SK-N-SH (cell line): ENCODE results near the gene MLC1. TPM values are rescaled to one million over a fixed set of nuclear protein-coding genes. Genes with fewer than 3 reads are reported as not detected.

Experiments used
- CTCF ChIA-PET: fragments of 300-600, 350-600 bp; formaldehyde crosslinking; extraction: SDS; loops from one replicate; lab custom pipeline; 2021; lab: Yijun Ruan, JAX
- POLR2A ChIA-PET: fragments of 350-600 bp; sonication (Branson Sonifier 250); formaldehyde crosslinking; extraction: SDS; loops from one replicate; lab custom pipeline; 2020; ENCODE audit warnings: antibody characterized with exemption, inconsistent platforms; lab: Yijun Ruan, JAX
- DNase-seq: peaks from one replicate; pipeline ENCODE4 v3.0.0; 2012
- H2AFZ ChIP-seq: fragments of 200-600 bp; sonication (generic); 2 replicates; pipeline ENCODE4 v1.8.1; 2016; ENCODE audit warnings: antibody characterized with exemption, mild to moderate bottlenecking, low read depth
- H3F3A ChIP-seq: fragments of 200-600 bp; sonication (generic); replicated peaks from 2 replicates; pipeline ENCODE3; 2016; ENCODE audit warnings: antibody characterized with exemption, mild to moderate bottlenecking; ENCODE audit not compliant: insufficient read depth
- H3K27ac ChIP-seq, 2 experiments: fragments of 200-500 bp in 1 of 2; fragments of 200-600 bp in 1 of 2; sonication (Bioruptor generic) in 1 of 2; sonication (generic), shearing (Covaris generic) in 1 of 2; 2 replicates each; pipeline versions ENCODE4 v1.5.1 to v1.6.1; 2014 to 2016; ENCODE audit warnings: low read depth in 2 of 2, inconsistent platforms in 1 of 2, low read length in 1 of 2, mild to moderate bottlenecking in 1 of 2, mixed read lengths in 1 of 2
- H3K27me3 ChIP-seq: fragments of 200-600 bp; sonication (generic), shearing (Covaris generic); 2 replicates; pipeline ENCODE4 v1.6.1; 2016; ENCODE audit warnings: mixed run types; ENCODE audit not compliant: insufficient read depth
- H3K36me3 ChIP-seq, 2 experiments: fragments of 200-500 bp in 1 of 2; fragments of 200-600 bp in 1 of 2; sonication (Bioruptor generic) in 1 of 2; sonication (generic) in 1 of 2; replicated peaks in 1 of 2; 2 replicates each; pipeline versions ENCODE3 to v1.5.1; 2014 to 2016; ENCODE audit warnings: low read length in 1 of 2, mild to moderate bottlenecking in 1 of 2; ENCODE audit not compliant: insufficient read depth in 2 of 2, control insufficient read depth in 1 of 2
- H3K4me1 ChIP-seq, 2 experiments: fragments of 200-500 bp in 1 of 2; fragments of 200-600 bp in 1 of 2; sonication (Bioruptor generic) in 1 of 2; sonication (generic), shearing (Covaris generic) in 1 of 2; 2 replicates each; pipeline versions ENCODE4 v1.5.1 to v1.6.1; 2014 to 2016; ENCODE audit warnings: low read depth in 1 of 2, low read length in 1 of 2, mixed run types in 1 of 2; ENCODE audit not compliant: insufficient read depth in 2 of 2, control insufficient read depth in 1 of 2
- H3K4me2 ChIP-seq: fragments of 200-600 bp; sonication (generic), shearing (Covaris generic); 2 replicates; pipeline ENCODE4 v1.6.1; 2017; ENCODE audit warnings: mixed run types
- H3K4me3 ChIP-seq, 2 experiments: fragments of 200-500 bp in 1 of 2; fragments of 200-600 bp in 1 of 2; sonication (Bioruptor generic) in 1 of 2; sonication (generic), shearing (Covaris generic) in 1 of 2; 2 replicates each; pipeline versions ENCODE4 v1.5.1 to v1.8.1; 2014 to 2016; ENCODE audit warnings: low read depth in 2 of 2, inconsistent platforms in 1 of 2, low read length in 1 of 2, mild to moderate bottlenecking in 1 of 2, mixed read lengths in 1 of 2, moderate library complexity in 1 of 2
- H3K79me2 ChIP-seq: fragments of 200-600 bp; sonication (generic); 2 replicates; pipeline ENCODE4 v1.8.1; 2017; ENCODE audit warnings: mild to moderate bottlenecking; ENCODE audit not compliant: insufficient read depth
- H3K9ac ChIP-seq: fragments of 200-600 bp; sonication (generic); 2 replicates; pipeline ENCODE4 v1.6.1; 2017; ENCODE audit warnings: mixed run types
- H3K9me2 ChIP-seq: fragments of 200-600 bp; sonication (generic); 2 replicates; pipeline ENCODE4 v1.6.1; 2017; ENCODE audit warnings: mixed run types
- H3K9me3 ChIP-seq: fragments of 200-600 bp; sonication (generic); 2 replicates; pipeline ENCODE4 v1.6.1; 2017; ENCODE audit warnings: mixed run types, mild to moderate bottlenecking, moderate library complexity
- H4K20me1 ChIP-seq: fragments of 200-600 bp; sonication (generic); 2 replicates; pipeline ENCODE4 v1.6.1; 2017; ENCODE audit warnings: mild to moderate bottlenecking, mixed run types; ENCODE audit not compliant: insufficient read depth
- EZH2phosphoT487 ChIP-seq: fragments of 200-600 bp; sonication (generic); IDR thresholded peaks from 2 replicates; pipeline ENCODE4 v1.6.1; 2017; ENCODE audit warnings: low read depth, mixed run types, mild to moderate bottlenecking, antibody characterized with exemption, moderate library complexity, borderline replicate concordance
- FOXJ3 ChIP-seq: sonication (generic); formaldehyde crosslinking; IDR thresholded peaks from 2 replicates; pipeline ENCODE4 v1.5.1; 2020; ENCODE audit warnings: mild to moderate bottlenecking, missing genetic modification reagents
- MEF2A ChIP-seq: IDR thresholded peaks from 2 replicates; pipeline ENCODE4 v1.4.0; 2012; ENCODE audit warnings: low read depth, borderline replicate concordance
- MXI1 ChIP-seq: IDR thresholded peaks from 2 replicates; pipeline ENCODE4 v1.6.1; 2012; ENCODE audit warnings: mild to moderate bottlenecking, low read depth, low read length, improper control_type of control experiment
- NFIC ChIP-seq: IDR thresholded peaks from 2 replicates; pipeline ENCODE4 v1.4.0; 2012; ENCODE audit warnings: borderline replicate concordance
- RAD21 ChIP-seq: IDR thresholded peaks from 2 replicates; pipeline ENCODE4 v1.6.1; 2012; ENCODE audit warnings: mild to moderate bottlenecking, low read length
- RXRA ChIP-seq: IDR thresholded peaks from 2 replicates; pipeline ENCODE4 v1.4.0; 2012; ENCODE audit warnings: low read depth, mild to moderate bottlenecking, borderline replicate concordance
- SMC3 ChIP-seq: IDR thresholded peaks from 2 replicates; pipeline ENCODE4 v1.6.1; 2012; ENCODE audit warnings: low read depth, low read length, improper control_type of control experiment
- TAF1 ChIP-seq: IDR thresholded peaks from 2 replicates; pipeline ENCODE4 v1.6.1; 2012; ENCODE audit warnings: low read depth, mild to moderate bottlenecking, low read length, moderate library complexity, borderline replicate concordance
- whole genome bisulfite sequencing: methylation state at CpG from one replicate; pipeline ENCODE4 v1.1.6; 2017; ENCODE audit warnings: low lambda C conversion rate; 5-methylcytosine and 5-hydroxymethylcytosine counted together
- polyA plus RNA-seq, 3 experiments: library from polyadenylated mRNA; depleted of rRNA; stranded (reverse); fragments of >200 nt; gene quantifications; 2 replicates each; pipeline ENCODE4 v1.2.3, GENCODE V29; 2012
- TF ChIP-seq, protein P1 (sequence below): IDR thresholded peaks from 2 replicates; pipeline ENCODE4; 2012
- TF ChIP-seq, protein P2 (sequence below): fragments of 200-600 bp; sonication (generic); IDR thresholded peaks from 2 replicates; pipeline ENCODE4 v1.6.1; 2017; ENCODE audit warnings: antibody characterized with exemption, mild to moderate bottlenecking, moderate library complexity
- TF ChIP-seq, protein P3 (sequence below): IDR thresholded peaks from 2 replicates; pipeline ENCODE4 v1.4.0; 2012; ENCODE audit warnings: low read depth

Gene MLC1
- polyA plus RNA-seq, 1 of the 3 experiments (the other 2 are of a cell fraction) = not detected

DNA sequence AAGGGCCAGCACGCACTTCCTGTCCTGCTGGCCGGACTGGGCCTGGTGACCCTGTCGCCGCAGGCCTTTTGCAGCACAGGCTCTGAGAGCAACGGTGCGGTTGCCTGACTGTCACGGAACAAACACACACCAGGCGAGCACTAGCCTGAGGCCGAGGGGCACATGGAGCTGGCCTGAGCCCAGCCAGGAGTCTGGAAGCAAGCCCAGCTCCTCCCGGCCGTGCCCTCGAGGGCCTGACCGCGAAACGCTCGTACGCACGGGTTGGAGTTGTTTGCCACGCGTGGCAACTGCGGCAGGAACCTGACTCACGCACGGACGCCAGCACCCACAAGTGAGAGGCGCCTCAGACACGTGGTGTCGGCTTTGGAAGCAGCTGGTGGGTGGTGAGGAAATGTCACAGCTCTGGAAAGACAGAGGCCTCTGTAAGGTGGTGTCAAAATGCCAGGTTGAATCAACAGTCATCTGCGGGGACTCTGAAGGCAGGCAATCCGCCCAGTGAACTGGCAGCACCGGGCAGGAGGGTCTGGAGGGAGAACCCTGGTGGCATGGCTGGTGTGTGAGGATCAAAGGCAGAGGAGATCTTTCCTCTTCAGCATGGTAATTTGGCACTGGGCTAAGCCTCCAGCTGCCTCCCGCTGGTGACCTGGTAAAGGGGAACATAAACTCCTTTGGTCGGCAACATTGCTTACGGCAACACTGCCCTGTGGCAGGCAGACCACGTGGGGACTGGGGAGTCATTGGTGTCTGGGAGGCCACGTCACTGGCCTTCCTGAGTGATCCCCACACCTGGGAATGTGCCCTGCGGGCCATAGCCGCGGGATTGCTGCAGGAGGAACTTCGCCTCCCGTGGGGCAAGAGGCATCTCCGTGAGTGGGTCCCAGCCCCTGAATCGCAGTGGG is 57.3 kb downstream of the MLC1 start:
- H3K4me3 ChIP-seq = no peak overlapping the region
- H3F3A ChIP-seq = no peaks in the 10 kb centered on the region
- peaks cover 0 to 13% of the 10 kb centered on the region in 2 experiments; a peak in 1 of 4 replicates for H3K4me1 ChIP-seq
- no peaks in the 10 kb centered on the region for H3K36me3 ChIP-seq
- WGBS = 20% methylated on average over 19 of the region's 42 CpGs
- no peak overlapping the region for H3K4me2 ChIP-seq
- no peak overlapping the region for H3K27ac ChIP-seq
- ChIA-PET CTCF (interaction anchor here (0.6 to 2.5 kb wide), 8 partner anchors 10 to 97 kb away, joined by 3 to 25 read pairs (median 3); no protein-coding TSS in a partner anchor), POLR2A (interaction anchor here (0.7 to 1.3 kb wide), 2 partner anchors 97 to 205 kb away, joined by 3 read pairs; no protein-coding TSS in a partner anchor)
- peak; percentile 84 for DNase-seq
- no peaks in the 10 kb centered on the region for H3K9me3 ChIP-seq
- no peak overlapping the region for H2AFZ ChIP-seq
- H3K9me2 ChIP-seq = no peaks in the 10 kb centered on the region
- no peaks in the 10 kb centered on the region for H4K20me1 ChIP-seq
- no peak overlapping the region for H3K9ac ChIP-seq
- H3K27me3 ChIP-seq = no peaks in the 10 kb centered on the region; the same call in none of the 2 replicates
- H3K79me2 ChIP-seq = no peaks in the 10 kb centered on the region
- peak; percentile 35 for TF ChIP-seq FOXJ3 (CRISPR knock-in tag)
- TF ChIP-seq, protein P1, sequence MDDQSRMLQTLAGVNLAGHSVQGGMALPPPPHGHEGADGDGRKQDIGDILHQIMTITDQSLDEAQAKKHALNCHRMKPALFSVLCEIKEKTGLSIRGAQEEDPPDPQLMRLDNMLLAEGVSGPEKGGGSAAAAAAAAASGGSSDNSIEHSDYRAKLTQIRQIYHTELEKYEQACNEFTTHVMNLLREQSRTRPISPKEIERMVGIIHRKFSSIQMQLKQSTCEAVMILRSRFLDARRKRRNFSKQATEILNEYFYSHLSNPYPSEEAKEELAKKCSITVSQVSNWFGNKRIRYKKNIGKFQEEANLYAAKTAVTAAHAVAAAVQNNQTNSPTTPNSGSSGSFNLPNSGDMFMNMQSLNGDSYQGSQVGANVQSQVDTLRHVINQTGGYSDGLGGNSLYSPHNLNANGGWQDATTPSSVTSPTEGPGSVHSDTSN = no peak
- TF ChIP-seq TAF1 = no peak
- 0 out of 2 replicates have a peak, but pooled peaks have one; percentile 12 for TF ChIP-seq NFIC
- peak; percentile 73 for TF ChIP-seq MXI1

DNA sequence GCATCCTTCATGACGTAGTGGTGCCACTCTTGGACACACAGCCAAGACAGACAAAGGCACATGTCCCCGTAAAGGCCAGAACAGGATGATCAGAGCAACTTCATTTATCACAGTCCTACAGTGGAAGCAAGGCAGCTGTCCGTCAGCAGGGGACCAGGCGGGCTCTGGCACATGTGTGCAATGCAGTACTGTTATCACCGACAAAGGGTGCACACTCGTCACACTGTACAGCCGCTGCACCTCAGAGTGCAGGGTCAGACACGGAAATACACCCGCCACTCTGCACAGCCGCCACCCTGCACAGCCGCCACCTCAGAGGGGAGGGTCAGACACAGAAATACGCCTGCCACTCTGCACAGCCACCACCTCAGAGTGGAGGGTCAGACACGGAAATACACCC is 59.2 kb downstream of the MLC1 start:
- peaks cover 0 to 13% of the 10 kb centered on the region in 2 experiments; a peak in 1 of 4 replicates for H3K4me1 ChIP-seq
- WGBS = 79% methylated on average over 8 of the region's 13 CpGs
- H3K9ac ChIP-seq = no peak overlapping the region
- H3K9me2 ChIP-seq = no peaks in the 10 kb centered on the region
- no peak overlapping the region for H3K27ac ChIP-seq
- no peaks in the 10 kb centered on the region for H3K36me3 ChIP-seq
- H3F3A ChIP-seq = no peaks in the 10 kb centered on the region
- H2AFZ ChIP-seq = no peak overlapping the region
- ChIA-PET POLR2A (no interaction called here), CTCF (interaction anchor here (2.5 kb wide), 1 partner anchor 95 kb away, joined by 25 read pairs; no protein-coding TSS in a partner anchor)
- H3K27me3 ChIP-seq = no peaks in the 10 kb centered on the region; the same call in none of the 2 replicates
- H3K79me2 ChIP-seq = no peaks in the 10 kb centered on the region
- DNase-seq = no peak
- no peaks in the 10 kb centered on the region for H3K9me3 ChIP-seq
- no peak overlapping the region for H3K4me3 ChIP-seq
- H3K4me2 ChIP-seq = no peak overlapping the region
- TF ChIP-seq FOXJ3 (CRISPR knock-in tag) (no peak), RXRA (no peak), SMC3 (no peak), MEF2A (no peak), EZH2phosphoT487 (no peak), RAD21 (no peak)
- TF ChIP-seq, protein P2, sequence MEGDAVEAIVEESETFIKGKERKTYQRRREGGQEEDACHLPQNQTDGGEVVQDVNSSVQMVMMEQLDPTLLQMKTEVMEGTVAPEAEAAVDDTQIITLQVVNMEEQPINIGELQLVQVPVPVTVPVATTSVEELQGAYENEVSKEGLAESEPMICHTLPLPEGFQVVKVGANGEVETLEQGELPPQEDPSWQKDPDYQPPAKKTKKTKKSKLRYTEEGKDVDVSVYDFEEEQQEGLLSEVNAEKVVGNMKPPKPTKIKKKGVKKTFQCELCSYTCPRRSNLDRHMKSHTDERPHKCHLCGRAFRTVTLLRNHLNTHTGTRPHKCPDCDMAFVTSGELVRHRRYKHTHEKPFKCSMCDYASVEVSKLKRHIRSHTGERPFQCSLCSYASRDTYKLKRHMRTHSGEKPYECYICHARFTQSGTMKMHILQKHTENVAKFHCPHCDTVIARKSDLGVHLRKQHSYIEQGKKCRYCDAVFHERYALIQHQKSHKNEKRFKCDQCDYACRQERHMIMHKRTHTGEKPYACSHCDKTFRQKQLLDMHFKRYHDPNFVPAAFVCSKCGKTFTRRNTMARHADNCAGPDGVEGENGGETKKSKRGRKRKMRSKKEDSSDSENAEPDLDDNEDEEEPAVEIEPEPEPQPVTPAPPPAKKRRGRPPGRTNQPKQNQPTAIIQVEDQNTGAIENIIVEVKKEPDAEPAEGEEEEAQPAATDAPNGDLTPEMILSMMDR = no peak
- TF ChIP-seq, protein P3, sequence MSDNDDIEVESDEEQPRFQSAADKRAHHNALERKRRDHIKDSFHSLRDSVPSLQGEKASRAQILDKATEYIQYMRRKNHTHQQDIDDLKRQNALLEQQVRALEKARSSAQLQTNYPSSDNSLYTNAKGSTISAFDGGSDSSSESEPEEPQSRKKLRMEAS = no peak
- no peaks in the 10 kb centered on the region for H4K20me1 ChIP-seq
